IMR-90 (cell line): ENCODE measurements around the gene TECPR2. TPM values are rescaled to one million over a fixed set of nuclear protein-coding genes. Genes with fewer than 3 reads are reported as not detected.

Source experiments
- ATAC-seq: fragments of 200-7000 bp; cut with Tn5 transposase; 2 replicates; pipeline ENCODE4 v1.9.1; 2020; ENCODE audit warnings: low read depth, mild to moderate bottlenecking, moderate library complexity
- BruUV-seq: library from RNA; stranded (reverse); fragments of 400-500 nt; replicated peaks from 2 replicates; lab custom pipeline; 2021; lab: Mats Ljungman, UMichigan
- CTCF ChIA-PET: fragments of 300-600 bp; formaldehyde crosslinking; extraction: SDS; loops from one replicate; lab custom pipeline; 2021; ENCODE audit warnings: antibody characterized with exemption; lab: Yijun Ruan, JAX
- POLR2A ChIA-PET: fragments of 300-600 bp; sonication (Branson Sonifier 250); formaldehyde crosslinking; loops from one replicate; lab custom pipeline; 2022; ENCODE audit warnings: antibody characterized with exemption; ENCODE audit not compliant: unreplicated experiment; lab: Charles Lee
- DNase-seq: peaks from one replicate; pipeline ENCODE4 v3.0.0; 2013
- H2AFZ ChIP-seq: replicated peaks from 2 replicates; pipeline ENCODE3; 2013; ENCODE audit warnings: low read length, mild to moderate bottlenecking; ENCODE audit not compliant: poor library complexity
- H2AK5ac ChIP-seq: 2 replicates; pipeline ENCODE4 v1.6.1; 2013; ENCODE audit warnings: low read depth, low read length, inconsistent platforms
- H2AK9ac ChIP-seq: replicated peaks from 2 replicates; pipeline ENCODE3; 2013; ENCODE audit warnings: mild to moderate bottlenecking, low read depth, low read length, moderate library complexity; ENCODE audit not compliant: poor library complexity
- H2BK120ac ChIP-seq: 2 replicates; pipeline ENCODE4 v1.6.1; 2013; ENCODE audit warnings: low read depth, low read length, inconsistent platforms
- H2BK15ac ChIP-seq: 3 replicates; pipeline ENCODE4 v1.6.1; 2013; ENCODE audit warnings: low read depth, low read length, inconsistent platforms
- H2BK20ac ChIP-seq: 2 replicates; pipeline ENCODE4 v1.6.1; 2013; ENCODE audit warnings: low read depth, mild to moderate bottlenecking, inconsistent platforms, low read length, moderate library complexity
- H2BK5ac ChIP-seq: 2 replicates; pipeline ENCODE4 v1.6.1; 2013; ENCODE audit warnings: mild to moderate bottlenecking, low read depth, low read length, inconsistent platforms; ENCODE audit not compliant: poor library complexity, severe bottlenecking
- H3K14ac ChIP-seq: replicated peaks from 2 replicates; pipeline ENCODE4 v1.6.1; 2013; ENCODE audit warnings: low read depth, low read length, inconsistent platforms
- H3K18ac ChIP-seq: 2 replicates; pipeline ENCODE4 v1.6.1; 2013; ENCODE audit warnings: low read depth, low read length, control low read depth
- H3K23ac ChIP-seq: 2 replicates; pipeline ENCODE4 v1.6.1; 2013; ENCODE audit warnings: low read depth, low read length, inconsistent platforms
- H3K27ac ChIP-seq: 2 replicates; pipeline ENCODE4 v1.5.1; 2013; ENCODE audit warnings: mild to moderate bottlenecking, control low read depth, low read length; ENCODE audit not compliant: insufficient read depth
- H3K27me3 ChIP-seq: 2 replicates; pipeline ENCODE4 v1.6.1; 2013; ENCODE audit warnings: low read length; ENCODE audit not compliant: control insufficient read depth, insufficient read depth
- H3K36me3 ChIP-seq: 2 replicates; pipeline ENCODE4 v1.6.1; 2013; ENCODE audit warnings: low read length, mixed read lengths; ENCODE audit not compliant: control insufficient read depth, insufficient read depth
- H3K4ac ChIP-seq: 2 replicates; pipeline ENCODE4 v1.6.1; 2013; ENCODE audit warnings: low read depth, low read length, inconsistent platforms
- H3K4me1 ChIP-seq: 2 replicates; pipeline ENCODE4 v1.6.1; 2013; ENCODE audit warnings: low read length, mixed read lengths; ENCODE audit not compliant: control insufficient read depth, insufficient read depth
- H3K4me2 ChIP-seq: 2 replicates; pipeline ENCODE4 v1.6.1; 2013; ENCODE audit warnings: low read depth, mild to moderate bottlenecking, control low read depth, low read length, moderate library complexity
- H3K4me3 ChIP-seq: 2 replicates; pipeline ENCODE4 v1.5.1; 2013; ENCODE audit warnings: low read depth, mild to moderate bottlenecking, control low read depth, low read length, moderate library complexity; ENCODE audit not compliant: insufficient read depth
- H3K56ac ChIP-seq: 2 replicates; pipeline ENCODE4 v1.6.1; 2013; ENCODE audit warnings: low read length, inconsistent platforms; ENCODE audit not compliant: insufficient read depth; ENCODE audit errors: extremely low read depth
- H3K79me1 ChIP-seq, 2 experiments: 2 replicates each; pipeline ENCODE4 v1.6.1; 2013; ENCODE audit warnings: low read length in 2 of 2, inconsistent platforms in 1 of 2, low read depth in 1 of 2
- H3K9ac ChIP-seq: 2 replicates; pipeline ENCODE4 v1.6.1; 2013; ENCODE audit warnings: low read depth, low read length, control low read depth
- H3K9me1 ChIP-seq: 2 replicates; pipeline ENCODE4 v1.6.1; 2013; ENCODE audit warnings: low read length, inconsistent platforms; ENCODE audit not compliant: insufficient read depth
- H3K9me3 ChIP-seq: 2 replicates; pipeline ENCODE4 v1.6.1; 2013; ENCODE audit warnings: low read length; ENCODE audit not compliant: control insufficient read depth, insufficient read depth
- H4K20me1 ChIP-seq: 2 replicates; pipeline ENCODE4 v1.6.1; 2013; ENCODE audit warnings: low read length, inconsistent platforms; ENCODE audit not compliant: insufficient read depth
- H4K5ac ChIP-seq: 2 replicates; pipeline ENCODE4 v1.6.1; 2013; ENCODE audit warnings: mild to moderate bottlenecking, low read depth, low read length, control low read depth
- H4K8ac ChIP-seq, 2 experiments: 2 replicates each; pipeline ENCODE4 v1.6.1; 2013; ENCODE audit warnings: low read depth in 2 of 2, low read length in 2 of 2, control low read depth in 1 of 2, inconsistent platforms in 1 of 2
- H4K91ac ChIP-seq: 2 replicates; pipeline ENCODE4 v1.6.1; 2013; ENCODE audit warnings: low read depth, low read length, inconsistent platforms; ENCODE audit not compliant: insufficient read depth
- CEBPB ChIP-seq: IDR thresholded peaks from 2 replicates; pipeline ENCODE4 v1.6.1; 2012; ENCODE audit warnings: low read depth, low read length, improper control_type of control experiment
- FOS ChIP-seq: fragments of 150-350 bp; IDR thresholded peaks from 2 replicates; pipeline ENCODE4 v1.6.1; 2016; ENCODE audit warnings: low read depth, low read length
- MAFK ChIP-seq: IDR thresholded peaks from 2 replicates; pipeline ENCODE4 v1.6.1; 2012; ENCODE audit warnings: low read depth, low read length, improper control_type of control experiment
- MAZ ChIP-seq: IDR thresholded peaks from 2 replicates; pipeline ENCODE4 v1.6.1; 2012; ENCODE audit warnings: low read depth, mild to moderate bottlenecking, low read length, improper control_type of control experiment, moderate library complexity, borderline replicate concordance
- RAD21 ChIP-seq: IDR thresholded peaks from 2 replicates; pipeline ENCODE4 v1.6.1; 2012; ENCODE audit warnings: low read length, improper control_type of control experiment
- SMC3 ChIP-seq: fragments of 150-350 bp; IDR thresholded peaks from 2 replicates; pipeline ENCODE4 v1.6.1; 2016; ENCODE audit warnings: low read depth, mild to moderate bottlenecking, antibody characterized with exemption, low read length, moderate library complexity
- WGBS, 2 experiments: methylation state at CpG; one replicate each; pipeline versions ENCODE4 v1.1.5 to v1.1.7; 2013; ENCODE audit warnings: missing lambda C conversion rate in 2 of 2; ENCODE audit not compliant: insufficient read length in 1 of 2; ENCODE audit errors: extremely low coverage in 2 of 2; 5-methylcytosine and 5-hydroxymethylcytosine counted together
- dilution Hi-C: fragments of 300-500 bp; cut with HindIII; formaldehyde crosslinking; loops from one replicate; pipeline ENCODE4 v1.14.3; 2018; ENCODE audit warnings: low sequenced_read_pairs; ENCODE audit not compliant: unreplicated experiment
- in situ Hi-C: fragments of 300-500 bp; cut with MboI; formaldehyde crosslinking; loops from 3 replicates; pipeline ENCODE4 v1.14.3; 2019; ENCODE audit warnings: low sequenced_read_pairs, inconsistent platforms, mixed read lengths
- intact Hi-C: fragments of 100-400 bp; cut with micrococcal nuclease; formaldehyde crosslinking; loops from 2 replicates; pipeline ENCODE4 v1.10.0; 2022
- polyA plus RNA-seq, 3 experiments: library from polyadenylated mRNA; depleted of rRNA; stranded (reverse); fragments of >200 nt; gene quantifications; 2 replicates each; pipeline ENCODE4 v1.2.3, GENCODE V29; 2012; ENCODE audit warnings: low replicate concordance in 1 of 3
- total RNA-seq: library from RNA; depleted of rRNA; stranded (reverse); fragments of >200 nt; gene quantifications from 2 replicates; pipeline ENCODE4 v1.2.3, GENCODE V29; 2012

The TECPR2 gene
- total and polyA plus RNA-seq, 2 of the 4 experiments (the other 2 are of a cell fraction), result 9.5 to 11.7 TPM

DNA sequence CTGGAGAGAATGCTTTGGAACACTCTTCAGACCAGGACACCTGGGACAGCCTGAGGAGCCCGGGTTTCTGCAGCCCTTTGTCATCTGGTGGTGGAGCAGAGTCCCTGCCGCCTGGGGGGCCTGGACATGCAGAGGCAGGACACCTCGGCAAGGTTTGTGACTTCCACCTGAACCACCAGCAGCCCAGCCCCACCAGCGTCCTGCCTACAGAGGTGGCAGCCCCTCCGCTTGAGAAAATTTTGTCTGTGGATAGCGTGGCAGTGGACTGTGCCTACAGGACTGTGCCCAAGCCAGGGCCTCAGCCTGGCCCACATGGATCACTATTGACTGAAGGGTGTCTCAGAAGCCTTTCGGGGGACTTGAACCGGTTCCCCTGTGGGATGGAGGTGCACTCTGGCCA, 21.2 kb upstream of the TECPR2 start:
- no peak for DNase-seq
- H2BK120ac ChIP-seq, result no peak overlapping the region
- H3K18ac ChIP-seq, result no peak overlapping the region
- CTCF ChIA-PET, result no interaction called here
- H4K8ac ChIP-seq, result no peak overlapping the region
- H3K36me3 ChIP-seq, result peaks cover 38% of the 10 kb centered on the region
- no peak for ATAC-seq
- H3K4me2 ChIP-seq, result no peak overlapping the region
- no peak overlapping the region for H3K56ac ChIP-seq
- no peak overlapping the region for H3K27ac ChIP-seq
- no peak overlapping the region for H3K9ac ChIP-seq
- BruUV-seq, result no TSS peak
- no peaks in the 10 kb centered on the region for H3K9me3 ChIP-seq
- no peak overlapping the region for H2AK9ac ChIP-seq
- no peak overlapping the region for H2AK5ac ChIP-seq
- no peaks in the 10 kb centered on the region for H3K9me1 ChIP-seq
- H3K4me1 ChIP-seq, result no peaks in the 10 kb centered on the region
- H3K4me3 ChIP-seq, result no peak overlapping the region
- dilution Hi-C loops (no loop called here), in situ Hi-C loops (no loop called here), intact Hi-C loops (no loop called here)
- H2BK20ac ChIP-seq, result no peak overlapping the region
- no peaks in the 10 kb centered on the region for H3K27me3 ChIP-seq
- no peak overlapping the region for H3K4ac ChIP-seq
- no peak overlapping the region for H4K5ac ChIP-seq
- no peak overlapping the region for H3K23ac ChIP-seq
- WGBS, 2 experiments, result 92% methylated on average over 3 of the region's 8 CpGs; no CpG with 5 or more reads in 1 of the 2 experiments
- H4K91ac ChIP-seq, result no peak overlapping the region
- H3K79me1 ChIP-seq, result no peaks in the 10 kb centered on the region
- H4K20me1 ChIP-seq, result no peaks in the 10 kb centered on the region; the same call in 1 of the 2 replicates
- H2BK5ac ChIP-seq, result no peak overlapping the region
- no peak overlapping the region for H3K14ac ChIP-seq
- POLR2A ChIA-PET, result no interaction called here
- no peak for TF ChIP-seq FOS
- TF ChIP-seq MAFK, result no peak
- no peak for TF ChIP-seq MAZ
- no peak for TF ChIP-seq SMC3
- no peak for TF ChIP-seq CEBPB
- TF ChIP-seq RAD21, result no peak
- H2BK15ac ChIP-seq, result no peak overlapping the region
- H2AFZ ChIP-seq, result no peak overlapping the region
